ENCODE data around the gene ATP6V0A4.

DNA sequence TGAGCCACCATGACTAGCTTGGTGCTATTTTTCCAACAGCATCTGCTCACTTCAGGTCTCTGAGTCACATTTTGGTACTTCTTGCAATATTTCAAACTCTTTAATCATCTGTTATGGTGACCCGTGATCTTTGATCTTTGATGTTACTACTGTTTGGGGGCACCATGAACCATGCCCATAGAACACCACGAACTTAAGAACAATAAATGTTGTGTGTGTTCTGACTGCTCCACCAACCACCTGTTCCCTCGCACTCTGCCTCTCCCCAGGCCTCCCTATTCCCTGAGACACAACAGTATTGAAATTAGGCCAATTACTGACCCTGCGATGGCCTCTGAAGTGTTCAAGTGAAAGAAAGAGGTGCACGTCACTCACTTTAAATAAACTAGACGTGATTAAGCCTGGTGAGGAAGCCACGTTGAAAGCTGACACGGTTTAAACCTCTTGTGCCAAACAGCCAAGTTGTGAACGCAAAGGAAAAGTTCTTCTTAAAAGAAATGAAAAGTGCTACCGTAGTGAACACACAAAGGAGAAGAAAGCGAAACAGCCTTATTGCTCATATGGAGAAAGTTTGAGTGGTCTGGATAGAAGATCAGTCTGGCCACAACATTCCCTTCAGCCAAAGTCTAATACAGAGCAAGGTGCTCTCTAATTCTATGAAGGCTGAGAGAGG is 27.2 kb upstream of the ATP6V0A4 start:
- TF ChIP-seq EZH2 (IDR thresholded peaks at IDR 0.05; ENCODE audit: low read length, unreplicated experiment) (no peak), EZH2phosphoT487 (IDR thresholded peaks at IDR 0.05; ENCODE audit: borderline replicate concordance, low read length) (no peak)

All from PC-3 (cell line).